Epithelial cell of proximal tubule (primary cell): Measurements from ENCODE around the gene ADAM15. TPM values are rescaled to one million over a fixed set of nuclear protein-coding genes. Genes with fewer than 3 reads are reported as not detected.

Experiments
- DNase-seq: peaks from one replicate; pipeline ENCODE4 v3.0.0-alpha.2; 2011; ENCODE audit warnings: low read depth
- H3K4me3 ChIP-seq: 2 replicates; pipeline ENCODE4 v1.5.1; 2011; ENCODE audit warnings: low read depth, mild to moderate bottlenecking, low read length
- CTCF ChIP-seq: conservative IDR thresholded peaks from 2 replicates; pipeline ENCODE4 v1.5.1; 2012; ENCODE audit warnings: low read depth, mild to moderate bottlenecking, low read length
- total RNA-seq: library from RNA; depleted of rRNA; stranded (reverse); fragments of >200 nt; gene quantifications from 2 replicates; pipeline ENCODE4 v1.2.3, GENCODE V29; 2015

ADAM15 gene
- total RNA-seq, 1 donor from 2014 or later: 164 TPM

GRCh38 chr1:155026154-155026553, 25.0 kb upstream of the ADAM15 start:
- no peak for TF ChIP-seq CTCF

GRCh38 chr1:155026588-155026987, 24.5 kb upstream of the ADAM15 start:
- no peak for TF ChIP-seq CTCF
- H3K4me3 ChIP-seq: no peak overlapping the region
- no peak for DNase-seq

More at GRCh38 chr1:155026154-155026553, 25.0 kb upstream of the ADAM15 start:
- H3K4me3 ChIP-seq: no peak overlapping the region
- no peak for DNase-seq

GRCh38 chr1:155029513-155030242, 21.4 kb upstream of the ADAM15 start:
- TF ChIP-seq CTCF: no peak
- H3K4me3 ChIP-seq: no peak overlapping the region
- DNase-seq: no peak

GRCh38 chr1:155030243-155030795, 20.8 kb upstream of the ADAM15 start:
- DNase-seq: no peak
- H3K4me3 ChIP-seq: no peak overlapping the region
- no peak for TF ChIP-seq CTCF

GRCh38 chr1:155030899-155031298, 20.2 kb upstream of the ADAM15 start:
- no peak for TF ChIP-seq CTCF
- H3K4me3 ChIP-seq: no peak overlapping the region
- no peak for DNase-seq

- no peak for TF ChIP-seq CTCF
- H3K4me3 ChIP-seq: no peak overlapping the region
- no peak for DNase-seq
These were observed 18.2 kb upstream of the ADAM15 start for GRCh38 chr1:155032886-155033285.

- DNase-seq: no peak
- TF ChIP-seq CTCF: no peak
- no peak within 1 kb of the TSS for H3K4me3 ChIP-seq
These were observed 17.6 kb upstream of the ADAM15 start, which contains the start of the genes DCST1 and DCST2 for GRCh38 chr1:155033524-155033923. Gene DCST1, plus strand, starts transcription at chr1:155033824. Its CDS starts 213 bp downstream, at chr1:155034037. Gene DCST2, minus strand, starts transcription at chr1:155033781. Its CDS starts 80 bp downstream, at chr1:155033701.
